Measurements from ENCODE around the gene SOX1. TPM values are rescaled to one million over a fixed set of nuclear protein-coding genes. Genes with fewer than 3 reads are reported as not detected.

The SOX1 gene
- total and polyA plus RNA-seq, 7 donors = under 0.01 to 0.36 (median 0.01) TPM; not detected in 4

- WGBS, 2 donors = 90 to 94% methylated on average over 11 of the region's 11 CpGs
- intact Hi-C loops (cut with DNase I) = no loop called here
- H3K4me1 ChIP-seq = no peaks in the 10 kb centered on the region
- H3K27me3 ChIP-seq = peaks cover 6 to 25% (median 6%) of the 10 kb centered on the region in 3 donors
- H3K9me3 ChIP-seq = no peaks in the 10 kb centered on the region
- no peaks in the 10 kb centered on the region for H3K36me3 ChIP-seq
- no peak overlapping the region for H3K4me3 ChIP-seq
- no peak for DNase-seq
- TF ChIP-seq CTCF (IDR thresholded peaks at IDR 0.05) = no peak
- no peak for TF ChIP-seq POLR2A (IDR thresholded peaks at IDR 0.05)
- TF ChIP-seq POLR2AphosphoS5 (IDR thresholded peaks at IDR 0.05) = no peak
- no peak for TF ChIP-seq EP300 (IDR thresholded peaks at IDR 0.05)
- no peak overlapping the region for H3K27ac ChIP-seq
Observed at GRCh38 chr13:112029143-112029542, 37.8 kb upstream of the SOX1 start.

- no peak for TF ChIP-seq POLR2AphosphoS5 (IDR thresholded peaks at IDR 0.05)
- no peak for TF ChIP-seq EP300 (IDR thresholded peaks at IDR 0.05)
- TF ChIP-seq CTCF (IDR thresholded peaks at IDR 0.05) = no peak
- no peak for TF ChIP-seq POLR2A (IDR thresholded peaks at IDR 0.05)
- H3K27ac ChIP-seq = no peak overlapping the region
- intact Hi-C loops (cut with DNase I) = no loop called here
- no peak overlapping the region for H3K4me3 ChIP-seq
- H3K4me1 ChIP-seq = no peaks in the 10 kb centered on the region
- H3K27me3 ChIP-seq = peaks cover 0 to 8% (median 0%) of the 10 kb centered on the region in 3 donors
- H3K36me3 ChIP-seq = no peaks in the 10 kb centered on the region
- no peak for DNase-seq
- no peaks in the 10 kb centered on the region for H3K9me3 ChIP-seq
- 61 to 74% methylated on average over 18 of the region's 18 CpGs for WGBS, 2 donors
Observed at GRCh38 chr13:112032186-112032993, 34.6 kb upstream of the SOX1 start.

- Histone ChIP-seq H3K9me3 (no peaks in the 10 kb centered on the region), H3K4me1 (no peaks in the 10 kb centered on the region), H3K27me3 (peaks cover 0 to 7% (median 0%) of the 10 kb centered on the region in 3 donors), H3K36me3 (no peaks in the 10 kb centered on the region), H3K27ac (no peak overlapping the region), H3K4me3 (no peak overlapping the region)
- no peak for TF ChIP-seq EP300 (IDR thresholded peaks at IDR 0.05)
- no peak for TF ChIP-seq CTCF (IDR thresholded peaks at IDR 0.05)
- 74 to 77% methylated on average over 12 of the region's 12 CpGs for WGBS, 2 donors
- DNase-seq = no peak
- intact Hi-C loops (cut with DNase I) = no loop called here
Observed at GRCh38 chr13:112034231-112034630, 32.7 kb upstream of the SOX1 start.

GRCh38 chr13:112034846-112035245 lies 32.1 kb upstream of the SOX1 start:
- no peak overlapping the region for H3K27ac ChIP-seq
- 63 to 70% methylated on average over 6 of the region's 6 CpGs for WGBS, 2 donors
- intact Hi-C loops (cut with DNase I) = no loop called here
- TF ChIP-seq POLR2A (IDR thresholded peaks at IDR 0.05) (no peak), POLR2AphosphoS5 (IDR thresholded peaks at IDR 0.05) (no peak), CTCF (IDR thresholded peaks at IDR 0.05) (no peak), EP300 (IDR thresholded peaks at IDR 0.05) (no peak)
- H3K4me1 ChIP-seq = no peaks in the 10 kb centered on the region
- DNase-seq = no peak
- no peak overlapping the region for H3K4me3 ChIP-seq
- H3K27me3 ChIP-seq = peaks cover 0 to 7% (median 0%) of the 10 kb centered on the region in 3 donors
- no peaks in the 10 kb centered on the region for H3K9me3 ChIP-seq
- H3K36me3 ChIP-seq = no peaks in the 10 kb centered on the region
